SKM-1 treated with dmso at 0.1 percent for 144 hours (cell line): Measurements from ENCODE around the gene SLC9A2.

Experiments used
- DNase-seq: peaks from one replicate; lab custom pipeline; 2025; ENCODE audit not compliant: unreplicated experiment; lab: John Stamatoyannopoulos, UW

The SLC9A2 gene

GRCh38 chr2:102724553-102724952 lies 105.2 kb downstream of the SLC9A2 start:
- DNase-seq: no peak

- no peak for DNase-seq
Observed at GRCh38 chr2:102726128-102727087, 107.1 kb downstream of the SLC9A2 start.

GRCh38 chr2:102735416-102736109 lies 116.2 kb downstream of the SLC9A2 start:
- peak; percentile 34 for DNase-seq

GRCh38 chr2:102736110-102736409 lies 116.7 kb downstream of the SLC9A2 start:
- no peak for DNase-seq

- DNase-seq: peak; percentile 69
Observed at GRCh38 chr2:102736410-102737409, 117.4 kb downstream of the SLC9A2 start.

GRCh38 chr2:102737431-102737830 lies 118.1 kb downstream of the SLC9A2 start:
- DNase-seq: no peak

GRCh38 chr2:102743259-102743658 lies 123.9 kb downstream of the SLC9A2 start:
- DNase-seq: no peak

- no peak for DNase-seq
Observed at GRCh38 chr2:102748107-102748506, 128.8 kb downstream of the SLC9A2 start.

- no peak for DNase-seq
Observed at GRCh38 chr2:102749938-102750337, 130.6 kb downstream of the SLC9A2 start.

GRCh38 chr2:102753563-102754159 lies 134.3 kb downstream of the SLC9A2 start:
- DNase-seq: peak; percentile 32

GRCh38 chr2:102754456-102755145 lies 135.2 kb downstream of the SLC9A2 start:
- no peak for DNase-seq

- no peak for DNase-seq
Observed at GRCh38 chr2:102755284-102755683, 135.9 kb downstream of the SLC9A2 start.

GRCh38 chr2:102758439-102758838 lies 139.1 kb downstream of the SLC9A2 start:
- DNase-seq: no peak
